Lower lobe of right lung (tissue), 2 donors: ENCODE results near the gene PIEZO2. TPM values are rescaled to one million over a fixed set of nuclear protein-coding genes. Genes with fewer than 3 reads are reported as not detected.

Experiments
- ATAC-seq, 2 donors: fragments of 200-7000 bp; cut with Tn5 transposase; one replicate each; pipeline ENCODE4 v1.9.1; 2020 to 2022; ENCODE audit warnings: mild to moderate bottlenecking in 2 of 2, moderate library complexity in 2 of 2
- DNase-seq: peaks from one replicate; pipeline ENCODE4 v3.0.0-alpha.2; 2020
- H3K27ac ChIP-seq: fragments of 200-600 bp; one replicate; pipeline ENCODE4 v1.8.0; 2022
- H3K27me3 ChIP-seq: fragments of 200-600 bp; one replicate; pipeline ENCODE4 v1.8.0; 2022; ENCODE audit warnings: low read depth
- H3K36me3 ChIP-seq: fragments of 200-600 bp; one replicate; pipeline ENCODE4 v1.8.0; 2022; ENCODE audit warnings: mild to moderate bottlenecking
- H3K4me1 ChIP-seq: fragments of 200-600 bp; one replicate; pipeline ENCODE4 v1.8.0; 2022
- H3K4me3 ChIP-seq: fragments of 200-600 bp; one replicate; pipeline ENCODE4 v1.8.0; 2022; ENCODE audit warnings: mild to moderate bottlenecking
- H3K9me3 ChIP-seq: fragments of 200-600 bp; one replicate; pipeline ENCODE4 v1.8.0; 2022
- CTCF ChIP-seq: fragments of 200-600 bp; IDR thresholded peaks from one replicate; pipeline ENCODE4 v1.8.0; 2022; ENCODE audit warnings: antibody characterized with exemption, mild to moderate bottlenecking
- intact Hi-C: fragments of 100-400 bp; cut with DNase I; formaldehyde crosslinking; loops from one replicate; pipeline ENCODE4 v1.11.0; 2022
- total RNA-seq: library from RNA; stranded (reverse); fragmentation: NEBNext Ultra II Directional; extraction: Animal tissue kit (Norgen Biotek cat#: 25700); gene quantifications from one replicate; pipeline ENCODE4 v1.2.1, GENCODE V29; 2021
- donor health status: DM: no; HTN: yes; CAD: no; lungs with severe emphysema.

Gene PIEZO2
- total RNA-seq, 1 donor from 2014 or later = 11.1 TPM

DNA sequence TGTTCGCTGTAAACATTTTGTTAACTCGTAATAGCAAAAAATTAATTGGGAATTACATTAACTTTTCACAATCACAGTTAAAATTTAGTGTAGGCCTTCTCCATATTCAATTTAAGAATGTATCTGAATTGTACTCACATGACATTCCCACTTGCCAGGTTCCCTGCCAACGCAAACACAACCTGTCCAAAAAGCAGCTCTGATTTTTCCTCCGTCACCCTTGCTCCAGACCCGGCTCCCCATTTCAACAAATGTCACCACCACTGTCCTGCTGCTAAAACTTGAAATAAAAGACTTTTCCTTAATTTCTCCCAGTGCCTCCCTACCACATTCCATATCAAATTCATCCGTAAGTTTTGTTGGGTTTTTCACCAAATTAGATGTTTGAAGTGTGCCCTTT, 120.3 kb downstream of the PIEZO2 start:
- TF ChIP-seq CTCF = no peak
- no peak for DNase-seq
- Histone ChIP-seq H3K27me3 (no peaks in the 10 kb centered on the region), H3K4me1 (no peaks in the 10 kb centered on the region), H3K4me3 (no peak overlapping the region), H3K36me3 (no peaks in the 10 kb centered on the region), H3K9me3 (no peaks in the 10 kb centered on the region), H3K27ac (no peak overlapping the region)
- intact Hi-C loops = no loop called here
- no peak for ATAC-seq

GRCh38 chr18:11027862-11028261, 121.5 kb downstream of the PIEZO2 start:
- no peaks in the 10 kb centered on the region for H3K27me3 ChIP-seq
- no peak for DNase-seq
- no peak for ATAC-seq
- H3K9me3 ChIP-seq = no peaks in the 10 kb centered on the region
- no peaks in the 10 kb centered on the region for H3K4me1 ChIP-seq
- no peak for TF ChIP-seq CTCF
- H3K27ac ChIP-seq = no peak overlapping the region
- H3K4me3 ChIP-seq = no peak overlapping the region
- H3K36me3 ChIP-seq = no peaks in the 10 kb centered on the region
- intact Hi-C loops = no loop called here

- ATAC-seq (no peak), DNase-seq (no peak)
- intact Hi-C loops = no loop called here
- no peak overlapping the region for H3K4me3 ChIP-seq
- no peaks in the 10 kb centered on the region for H3K9me3 ChIP-seq
- TF ChIP-seq CTCF = no peak
- H3K27ac ChIP-seq = no peak overlapping the region
- H3K27me3 ChIP-seq = no peaks in the 10 kb centered on the region
- H3K4me1 ChIP-seq = no peaks in the 10 kb centered on the region
- no peaks in the 10 kb centered on the region for H3K36me3 ChIP-seq
Observed at GRCh38 chr18:11025671-11026070, 123.7 kb downstream of the PIEZO2 start.

- Histone ChIP-seq H3K27me3 (no peaks in the 10 kb centered on the region), H3K36me3 (no peaks in the 10 kb centered on the region), H3K9me3 (no peaks in the 10 kb centered on the region), H3K4me3 (no peak overlapping the region), H3K4me1 (no peaks in the 10 kb centered on the region), H3K27ac (no peak overlapping the region)
- DNase-seq = no peak
- no peak for TF ChIP-seq CTCF
- intact Hi-C loops = no loop called here
- no peak for ATAC-seq
Observed at GRCh38 chr18:11024928-11025669, 124.3 kb downstream of the PIEZO2 start.

DNA sequence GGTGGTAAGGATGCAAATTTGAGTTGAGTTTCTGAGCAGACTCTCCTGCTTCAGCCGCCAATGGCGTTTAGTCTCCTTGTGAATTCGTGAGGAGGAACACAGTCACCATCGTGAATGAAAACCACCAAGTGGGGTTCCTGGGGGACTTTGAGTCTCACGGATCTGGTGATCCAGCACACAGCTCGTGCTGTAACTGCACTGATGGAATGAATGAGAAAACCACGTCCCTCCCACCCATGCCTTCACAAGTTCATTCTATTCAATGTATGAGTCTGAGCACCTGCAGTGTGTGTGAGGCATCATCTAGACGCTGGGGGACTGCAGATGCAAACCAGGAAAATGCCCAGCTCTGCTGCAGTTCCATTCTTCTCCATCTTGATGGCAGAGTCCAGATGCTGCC, 127.9 kb downstream of the PIEZO2 start:
- H3K9me3 ChIP-seq = no peaks in the 10 kb centered on the region
- no peaks in the 10 kb centered on the region for H3K4me1 ChIP-seq
- H3K27me3 ChIP-seq = no peaks in the 10 kb centered on the region
- no peaks in the 10 kb centered on the region for H3K36me3 ChIP-seq
- no peak overlapping the region for H3K27ac ChIP-seq
- ATAC-seq (no peak), DNase-seq (no peak)
- TF ChIP-seq CTCF = no peak
- intact Hi-C loops = no loop called here
- no peak overlapping the region for H3K4me3 ChIP-seq
